Measurements from ENCODE around the gene TRIM56. TPM values are rescaled to one million over a fixed set of nuclear protein-coding genes. Genes with fewer than 3 reads are reported as not detected.
A peak's percentile ranks its signal among the peaks of the same experiment; 100 is the strongest.
"Not testable (repeated sequence)": the region's sequence is repeated elsewhere in the genome, so short reads cannot be mapped to it uniquely, and the experiment has no call there.

TRIM56 gene
- total RNA-seq, 1 donor from 2014 or later, result 22.2 TPM

- H3K36me3 Mint-ChIP-seq, result no peaks in the 10 kb centered on the region
- H3K27ac Mint-ChIP-seq, result no peak overlapping the region
- H3K27me3 Mint-ChIP-seq, result no peaks in the 10 kb centered on the region
- no peak overlapping the region for H3K4me3 Mint-ChIP-seq
- H3K4me1 Mint-ChIP-seq (ENCODE audit: unreplicated experiment), result no peaks in the 10 kb centered on the region
- DNase-seq (ENCODE audit: extremely low spot score, unreplicated experiment), result no peak
- no peaks in the 10 kb centered on the region for H3K9me3 Mint-ChIP-seq
- no peak for TF ChIP-seq CTCF (conservative IDR thresholded peaks at IDR 0.05)
Observed at GRCh38 chr7:101114492-101114891, 29.2 kb downstream of the TRIM56 start.

- Mint-ChIP-seq H3K27ac (no peak overlapping the region), H3K4me1 (ENCODE audit: unreplicated experiment) (peaks cover 5% of the 10 kb centered on the region)
- TF ChIP-seq CTCF (conservative IDR thresholded peaks at IDR 0.05), result no peak
Observed at GRCh38 chr7:101115215-101115614, 29.9 kb downstream of the TRIM56 start.

GRCh38 chr7:101116898-101117297, 31.6 kb downstream of the TRIM56 start:
- DNase-seq (ENCODE audit: extremely low spot score, unreplicated experiment), result no peak
- Mint-ChIP-seq H3K4me1 (ENCODE audit: unreplicated experiment) (peaks cover 6% of the 10 kb centered on the region), H3K9me3 (no peaks in the 10 kb centered on the region), H3K27me3 (peaks cover 3% of the 10 kb centered on the region), H3K36me3 (no peaks in the 10 kb centered on the region), H3K4me3 (no peak overlapping the region), H3K27ac (no peak overlapping the region)
- TF ChIP-seq CTCF (conservative IDR thresholded peaks at IDR 0.05), result no peak

More at GRCh38 chr7:101115215-101115614, 29.9 kb downstream of the TRIM56 start:
- no peaks in the 10 kb centered on the region for H3K36me3 Mint-ChIP-seq
- no peaks in the 10 kb centered on the region for H3K9me3 Mint-ChIP-seq
- peaks cover 2% of the 10 kb centered on the region for H3K27me3 Mint-ChIP-seq
- no peak overlapping the region for H3K4me3 Mint-ChIP-seq
- no peak for DNase-seq (ENCODE audit: extremely low spot score, unreplicated experiment)

- Mint-ChIP-seq H3K27ac (no peak overlapping the region), H3K36me3 (no peaks in the 10 kb centered on the region), H3K9me3 (no peaks in the 10 kb centered on the region), H3K27me3 (peaks cover 17% of the 10 kb centered on the region), H3K4me3 (no peak overlapping the region), H3K4me1 (ENCODE audit: unreplicated experiment) (peaks cover 13% of the 10 kb centered on the region)
- no peak for DNase-seq (ENCODE audit: extremely low spot score, unreplicated experiment)
- TF ChIP-seq CTCF (conservative IDR thresholded peaks at IDR 0.05), result no peak
Observed at GRCh38 chr7:101118856-101119255, 33.6 kb downstream of the TRIM56 start.

- no peak for TF ChIP-seq CTCF (conservative IDR thresholded peaks at IDR 0.05)
- no peak overlapping the region for H3K27ac Mint-ChIP-seq
- no peak overlapping the region for H3K4me3 Mint-ChIP-seq
- H3K9me3 Mint-ChIP-seq, result no peaks in the 10 kb centered on the region
- H3K36me3 Mint-ChIP-seq, result no peaks in the 10 kb centered on the region
- peaks cover 18% of the 10 kb centered on the region for H3K4me1 Mint-ChIP-seq (ENCODE audit: unreplicated experiment)
- no peak for DNase-seq (ENCODE audit: extremely low spot score, unreplicated experiment)
- peaks cover 17% of the 10 kb centered on the region for H3K27me3 Mint-ChIP-seq
Observed at GRCh38 chr7:101119876-101120275, 34.6 kb downstream of the TRIM56 start.

GRCh38 chr7:101120315-101120714, 35.0 kb downstream of the TRIM56 start:
- Mint-ChIP-seq H3K4me1 (ENCODE audit: unreplicated experiment) (peaks cover 19% of the 10 kb centered on the region), H3K27me3 (peaks cover 17% of the 10 kb centered on the region), H3K4me3 (no peak overlapping the region), H3K9me3 (no peaks in the 10 kb centered on the region), H3K36me3 (no peaks in the 10 kb centered on the region), H3K27ac (no peak overlapping the region)
- no peak for TF ChIP-seq CTCF (conservative IDR thresholded peaks at IDR 0.05)
- DNase-seq (ENCODE audit: extremely low spot score, unreplicated experiment), result no peak

- DNase-seq (ENCODE audit: extremely low spot score, unreplicated experiment); H3K9me3 Mint-ChIP-seq; H3K36me3 Mint-ChIP-seq; H3K4me3 Mint-ChIP-seq: not testable (repeated sequence)
- Mint-ChIP-seq H3K27me3 (peaks cover 18% of the 10 kb centered on the region), H3K27ac (peak overlapping the region; percentile 75), H3K4me1 (ENCODE audit: unreplicated experiment) (peaks cover 26% of the 10 kb centered on the region)
Observed at GRCh38 chr7:101121631-101121990, 36.3 kb downstream of the TRIM56 start.

All from type B pancreatic cell (in vitro differentiated cells).